NCI-H460 (cell line): ENCODE data around the gene AQP6. TPM values are rescaled to one million over a fixed set of nuclear protein-coding genes. Genes with fewer than 3 reads are reported as not detected.
A peak's percentile ranks its signal among the peaks of the same experiment; 100 is the strongest.

Experiments
- DNase-seq: peaks from one replicate; pipeline ENCODE4 v3.0.0-alpha.2; 2016; ENCODE audit warnings: low read depth; ENCODE audit errors: extremely low read depth
- total RNA-seq: library from RNA; depleted of rRNA; stranded (reverse); fragments of >200 nt; shearing (Covaris generic); gene quantifications from 2 replicates; pipeline ENCODE4 v1.2.3, GENCODE V29; 2014; rRNA removed

AQP6 gene
- total RNA-seq, 1 experiment from 2014 or later, result 0.32 TPM

GRCh38 chr12:50024227-50024626, 51.5 kb downstream of the AQP6 start:
- DNase-seq, result no peak

GRCh38 chr12:50024805-50025186, 52.0 kb downstream of the AQP6 start:
- no peak for DNase-seq

- peak; percentile 99 for DNase-seq
Measured at GRCh38 chr12:50025187-50026059, 52.7 kb downstream of the AQP6 start, which contains the start of gene RACGAP1. Gene RACGAP1, minus strand, starts transcription at chr12:50025494. Its CDS starts 8,779 bp downstream, at chr12:50016715.

GRCh38 chr12:50026691-50027090, 53.9 kb downstream of the AQP6 start:
- DNase-seq, result no peak

Other genes starting within 250 kb of the AQP6 start
- 642 and 659 TPM in 2 replicates for gene TMBIM6, start 231.4 kb upstream of the AQP6 start, total RNA-seq
- 7.2 and 7.5 TPM in 2 replicates for gene NCKAP5L, start 144.5 kb upstream of the AQP6 start, total RNA-seq
- gene BCDIN3D, start 129.8 kb upstream of the AQP6 start, total RNA-seq, result 8.5 and 9.1 TPM in 2 replicates
- gene FAIM2, start 69.0 kb upstream of the AQP6 start, total RNA-seq, result 0.06 and 0.45 TPM in 2 replicates
- gene AQP2, start 22.2 kb upstream of the AQP6 start, total RNA-seq, result not detected in 2 replicates
- gene AQP5, start 11.1 kb upstream of the AQP6 start, total RNA-seq, result not detected in 2 replicates
- gene RACGAP1, start 52.5 kb downstream of the AQP6 start, total RNA-seq, result 77.2 and 90.6 TPM in 2 replicates
- 4.7 and 6.0 TPM in 2 replicates for gene ASIC1, start 84.6 kb downstream of the AQP6 start, total RNA-seq
- gene SMARCD1, start 112.4 kb downstream of the AQP6 start, total RNA-seq, result 70.4 and 77.0 TPM in 2 replicates
- 0.07 TPM in 1 of 2 replicates, not detected in the other for gene GPD1, start 131.1 kb downstream of the AQP6 start, total RNA-seq
- gene COX14, start 139.3 kb downstream of the AQP6 start, total RNA-seq, result 40.8 and 53.7 TPM in 2 replicates
- gene CERS5, start 194.4 kb downstream of the AQP6 start, total RNA-seq, result 29.8 and 35.7 TPM in 2 replicates